Measurements from ENCODE around the gene ST8SIA1. TPM values are rescaled to one million over a fixed set of nuclear protein-coding genes. Genes with fewer than 3 reads are reported as not detected.

ST8SIA1 gene
- total and polyA plus RNA-seq, 2 of the 4 experiments (the other 2 are of a cell fraction), result not detected

DNA sequence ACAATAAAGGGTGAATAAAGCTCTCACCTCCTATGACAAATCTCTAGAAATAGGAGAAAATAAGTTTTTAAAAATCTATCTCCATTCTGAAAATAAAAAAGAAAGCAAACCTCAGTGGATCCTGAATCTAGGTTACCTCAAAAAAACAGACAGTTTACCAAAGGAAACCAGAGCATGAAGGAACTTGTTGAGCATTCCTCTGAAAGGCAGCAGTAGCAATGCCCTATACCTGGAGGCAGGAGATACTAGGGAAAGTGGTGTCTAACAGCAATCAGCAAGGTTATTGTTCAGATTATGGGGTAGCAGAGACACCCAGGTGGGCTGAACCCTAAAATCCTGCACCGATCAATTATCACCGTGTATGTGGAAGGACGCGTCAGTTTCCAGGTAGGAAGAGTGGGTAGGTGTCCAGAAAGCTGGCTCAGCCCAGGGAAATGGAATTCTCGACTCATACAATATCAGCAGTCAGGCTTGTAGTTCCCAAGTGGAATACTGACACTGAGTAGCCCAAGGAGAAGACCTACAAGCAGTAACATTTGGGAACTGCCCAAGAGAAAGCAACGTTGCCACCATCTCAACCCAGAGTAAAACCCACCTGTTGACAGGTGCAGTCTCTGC is 128.3 kb downstream of the ST8SIA1 start:
- H3K9me3 ChIP-seq (ENCODE audit: control insufficient read depth, insufficient read depth, low read length), result no peaks in the 10 kb centered on the region
- ChIA-PET POLR2A (ENCODE audit: unreplicated experiment) (no interaction called here), CTCF (no interaction called here)
- H4K91ac ChIP-seq (ENCODE audit: insufficient read depth, low read depth, low read length), result no peak overlapping the region
- H3K18ac ChIP-seq (ENCODE audit: low read depth, low read length), result no peak overlapping the region
- no peak overlapping the region for H3K14ac ChIP-seq (replicated peaks; ENCODE audit: low read depth, low read length)
- no peak overlapping the region for H2BK5ac ChIP-seq (ENCODE audit: low read depth, low read length, poor library complexity, severe bottlenecking)
- H4K8ac ChIP-seq (ENCODE audit: low read depth in 2 of 2, low read length in 2 of 2), result no peak overlapping the region
- no peak overlapping the region for H2BK20ac ChIP-seq (ENCODE audit: low read depth, low read length)
- WGBS, 2 experiments (ENCODE audit: extremely low coverage in 2 of 2, insufficient read length in 1 of 2), result no CpG with 5 or more reads among the region's 6 CpGs
- ATAC-seq (ENCODE audit: low read depth), result no peak
- no peak overlapping the region for H2BK120ac ChIP-seq (ENCODE audit: low read depth, low read length)
- H2AK9ac ChIP-seq (replicated peaks; ENCODE audit: low read depth, low read length, poor library complexity), result no peak overlapping the region
- no peak for DNase-seq
- TF ChIP-seq NFE2L2 (IDR thresholded peaks at IDR 0.05; ENCODE audit: low read depth, low read length) (no peak), MXI1 (IDR thresholded peaks at IDR 0.05; ENCODE audit: borderline replicate concordance, low read depth, low read length) (no peak), CHD1 (IDR thresholded peaks at IDR 0.05; ENCODE audit: low read depth, low read length) (no peak), MAFK (IDR thresholded peaks at IDR 0.05; ENCODE audit: low read depth, low read length) (no peak), MAZ (IDR thresholded peaks at IDR 0.05; ENCODE audit: borderline replicate concordance, low read depth, low read length) (no peak), POLR2A (IDR thresholded peaks at IDR 0.05; ENCODE audit: low read depth, low read length) (no peak), RCOR1 (IDR thresholded peaks at IDR 0.05; ENCODE audit: insufficient replicate concordance, low read length) (no peak), USF2 (IDR thresholded peaks at IDR 0.05; ENCODE audit: low read depth, low read length) (no peak), BHLHE40 (IDR thresholded peaks at IDR 0.05; ENCODE audit: low read depth, low read length) (no peak), CEBPB (IDR thresholded peaks at IDR 0.05; ENCODE audit: low read depth, low read length) (no peak), RFX5 (IDR thresholded peaks at IDR 0.05; ENCODE audit: low read depth, low read length) (no peak), ELK1 (IDR thresholded peaks at IDR 0.05; ENCODE audit: borderline replicate concordance, low read depth, low read length) (no peak), RAD21 (IDR thresholded peaks at IDR 0.05; ENCODE audit: low read length) (no peak), SMC3 (IDR thresholded peaks at IDR 0.05; ENCODE audit: low read depth, low read length) (no peak), FOS (IDR thresholded peaks at IDR 0.05; ENCODE audit: low read depth, low read length) (no peak)
- TF ChIP-seq, protein P1, sequence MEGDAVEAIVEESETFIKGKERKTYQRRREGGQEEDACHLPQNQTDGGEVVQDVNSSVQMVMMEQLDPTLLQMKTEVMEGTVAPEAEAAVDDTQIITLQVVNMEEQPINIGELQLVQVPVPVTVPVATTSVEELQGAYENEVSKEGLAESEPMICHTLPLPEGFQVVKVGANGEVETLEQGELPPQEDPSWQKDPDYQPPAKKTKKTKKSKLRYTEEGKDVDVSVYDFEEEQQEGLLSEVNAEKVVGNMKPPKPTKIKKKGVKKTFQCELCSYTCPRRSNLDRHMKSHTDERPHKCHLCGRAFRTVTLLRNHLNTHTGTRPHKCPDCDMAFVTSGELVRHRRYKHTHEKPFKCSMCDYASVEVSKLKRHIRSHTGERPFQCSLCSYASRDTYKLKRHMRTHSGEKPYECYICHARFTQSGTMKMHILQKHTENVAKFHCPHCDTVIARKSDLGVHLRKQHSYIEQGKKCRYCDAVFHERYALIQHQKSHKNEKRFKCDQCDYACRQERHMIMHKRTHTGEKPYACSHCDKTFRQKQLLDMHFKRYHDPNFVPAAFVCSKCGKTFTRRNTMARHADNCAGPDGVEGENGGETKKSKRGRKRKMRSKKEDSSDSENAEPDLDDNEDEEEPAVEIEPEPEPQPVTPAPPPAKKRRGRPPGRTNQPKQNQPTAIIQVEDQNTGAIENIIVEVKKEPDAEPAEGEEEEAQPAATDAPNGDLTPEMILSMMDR (conservative IDR thresholded peaks at IDR 0.05; ENCODE audit: low read depth, low read length), result no peak
- no peak overlapping the region for H3K56ac ChIP-seq (ENCODE audit: extremely low read depth, insufficient read depth, low read length)
- no peaks in the 10 kb centered on the region for H3K36me3 ChIP-seq (ENCODE audit: control insufficient read depth, insufficient read depth, low read length)
- H3K27me3 ChIP-seq (ENCODE audit: control insufficient read depth, insufficient read depth, low read length), result peaks cover 3% of the 10 kb centered on the region; the same call in 1 of the 2 replicates
- H3K9ac ChIP-seq (ENCODE audit: low read depth, low read length), result no peak overlapping the region
- no peaks in the 10 kb centered on the region for H3K79me1 ChIP-seq (ENCODE audit: low read depth in 1 of 2, low read length in 2 of 2)
- H4K5ac ChIP-seq (ENCODE audit: low read depth, low read length), result no peak overlapping the region
- no peak overlapping the region for H2AFZ ChIP-seq (replicated peaks; ENCODE audit: low read length, poor library complexity)
- H2AK5ac ChIP-seq (ENCODE audit: low read depth, low read length), result no peak overlapping the region
- H3K4ac ChIP-seq (ENCODE audit: low read depth, low read length), result no peak overlapping the region
- H4K20me1 ChIP-seq (ENCODE audit: insufficient read depth, low read length), result no peaks in the 10 kb centered on the region
- dilution Hi-C loops (cut with HindIII; ENCODE audit: low sequenced_read_pairs, unreplicated experiment), result no loop called here
- H3K4me2 ChIP-seq (ENCODE audit: low read depth, low read length), result no peak overlapping the region
- no TSS peak for BruUV-seq (replicated peaks)
- H3K23ac ChIP-seq (ENCODE audit: low read depth, low read length), result no peak overlapping the region
- intact Hi-C loops (cut with micrococcal nuclease), result no loop called here
- in situ Hi-C loops (cut with MboI; ENCODE audit: low sequenced_read_pairs), result no loop called here
- H2BK15ac ChIP-seq (ENCODE audit: low read depth, low read length), result no peak overlapping the region
- no peaks in the 10 kb centered on the region for H3K9me1 ChIP-seq (ENCODE audit: insufficient read depth, low read length)
- no peaks in the 10 kb centered on the region for H3K4me1 ChIP-seq (ENCODE audit: control insufficient read depth, insufficient read depth, low read length)
- H3K27ac ChIP-seq (ENCODE audit: insufficient read depth, low read length), result no peak overlapping the region
- no peak overlapping the region for H3K4me3 ChIP-seq (ENCODE audit: insufficient read depth, low read depth, low read length)
